Lower leg skin (tissue), 3 donors: Measurements from ENCODE around the gene SMC3.

Experiments
- CTCF ChIP-seq, 3 donors: fragments of 450-650 bp; IDR thresholded peaks; one replicate each; pipeline ENCODE4 v1.5.1; 2016; ENCODE audit warnings: antibody characterized with exemption in 3 of 3, mild to moderate bottlenecking in 3 of 3, moderate library complexity in 2 of 3
- POLR2A ChIP-seq, 2 donors: fragments of 450-650 bp; IDR thresholded peaks; one replicate each; pipeline ENCODE4 v1.6.1; 2016 to 2017; ENCODE audit warnings: antibody characterized with exemption in 2 of 2, mild to moderate bottlenecking in 1 of 2, moderate library complexity in 1 of 2

GRCh38 chr10:110524179-110524858, 43.2 kb upstream of the SMC3 start:
- TF ChIP-seq POLR2A (IDR thresholded peaks at IDR 0.05) (no peak), CTCF (IDR thresholded peaks at IDR 0.05) (no peak)
